MCF 10A (cell line): Measurements from ENCODE around the gene CBX4. TPM values are rescaled to one million over a fixed set of nuclear protein-coding genes. Genes with fewer than 3 reads are reported as not detected.
A peak's percentile ranks its signal among the peaks of the same experiment; 100 is the strongest.

Experiments used
- BruUV-seq: library from RNA; stranded (reverse); fragments of 400-500 nt; replicated peaks from 2 replicates; lab custom pipeline; 2021; lab: Mats Ljungman, UMichigan
- CTCF ChIA-PET: fragments of 300-600 bp; sonication (Branson Sonifier 250); formaldehyde crosslinking; extraction: SDS; loops from one replicate; lab custom pipeline; 2021; ENCODE audit warnings: antibody characterized with exemption, inconsistent platforms; lab: Yijun Ruan, JAX
- POLR2A ChIA-PET: fragments of 300-600, 350-650 bp; sonication (Branson Sonifier 250); formaldehyde crosslinking; extraction: SDS; loops from one replicate; lab custom pipeline; 2020; ENCODE audit warnings: antibody characterized with exemption, inconsistent platforms; lab: Yijun Ruan, JAX
- DNase-seq: peaks from one replicate; pipeline ENCODE4 v3.0.0-alpha.2; 2018; ENCODE audit not compliant: unreplicated experiment
- H3K27ac Mint-ChIP-seq: one replicate; pipeline ENCODE4 v1.8.0; 2022; ENCODE audit warnings: mild to moderate bottlenecking, low read depth, mixed read lengths; ENCODE audit not compliant: unreplicated experiment
- H3K27me3 Mint-ChIP-seq: one replicate; pipeline ENCODE4 v1.8.0; 2022; ENCODE audit warnings: mixed read lengths; ENCODE audit not compliant: insufficient read depth, unreplicated experiment
- H3K36me3 Mint-ChIP-seq: one replicate; pipeline ENCODE4 v1.8.0; 2022; ENCODE audit warnings: mild to moderate bottlenecking, moderate library complexity, mixed read lengths; ENCODE audit not compliant: insufficient read depth, unreplicated experiment
- H3K4me1 Mint-ChIP-seq: one replicate; pipeline ENCODE4 v1.8.0; 2022; ENCODE audit warnings: mixed read lengths; ENCODE audit not compliant: insufficient read depth, unreplicated experiment
- H3K4me3 Mint-ChIP-seq: one replicate; pipeline ENCODE4 v1.8.0; 2022; ENCODE audit warnings: mild to moderate bottlenecking, moderate library complexity, mixed read lengths; ENCODE audit not compliant: unreplicated experiment
- H3K9me3 Mint-ChIP-seq: one replicate; pipeline ENCODE4 v1.8.0; 2022; ENCODE audit warnings: mixed read lengths; ENCODE audit not compliant: unreplicated experiment
- CTCF ChIP-seq: fragments of 200-600 bp; IDR thresholded peaks from one replicate; pipeline ENCODE4 v1.8.0; 2022; ENCODE audit warnings: antibody characterized with exemption, mild to moderate bottlenecking; ENCODE audit not compliant: unreplicated experiment
- intact Hi-C: fragments of 100-400 bp; cut with micrococcal nuclease; formaldehyde crosslinking; loops from 2 replicates; pipeline ENCODE4 v1.14.1; 2022
- total RNA-seq: library from RNA; stranded (reverse); gene quantifications from 2 replicates; pipeline ENCODE4 v1.2.3, GENCODE V29; 2022

CBX4 gene
- total RNA-seq, 1 experiment from 2014 or later: 89.7 TPM

- peaks cover 11% of the 10 kb centered on the region for H3K27me3 Mint-ChIP-seq
- TF ChIP-seq CTCF: no peak
- ChIA-PET POLR2A (interaction anchor here (0.6 to 4.0 kb wide), 11 partner anchors 11 to 108 kb away, joined by 3 to 46 read pairs (median 5); partner anchors contain the start of gene CBX8), CTCF (interaction anchor here (0.6 to 1.7 kb wide), 6 partner anchors 16 to 147 kb away, joined by 3 to 5 read pairs (median 4); no protein-coding TSS in a partner anchor)
- no peaks in the 10 kb centered on the region for H3K9me3 Mint-ChIP-seq
- peak; percentile 56 for DNase-seq
- peak overlapping the region; percentile 90 for H3K4me3 Mint-ChIP-seq
- intact Hi-C loops: loop anchor here (1.0 to 10.0 kb wide), 3 partner anchors 78 to 153 kb away; no protein-coding TSS in a partner anchor
- H3K27ac Mint-ChIP-seq: peak overlapping the region; percentile 93
- peaks cover 5% of the 10 kb centered on the region for H3K4me1 Mint-ChIP-seq
- BruUV-seq: no TSS peak
- peaks cover 36% of the 10 kb centered on the region for H3K36me3 Mint-ChIP-seq
Observed at GRCh38 chr17:79838522-79839274, 542 bp downstream of the CBX4 start.

GRCh38 chr17:79837888-79838521, 1.2 kb downstream of the CBX4 start:
- peaks cover 10% of the 10 kb centered on the region for H3K4me1 Mint-ChIP-seq
- peak overlapping the region; percentile 93 for H3K27ac Mint-ChIP-seq
- peaks cover 11% of the 10 kb centered on the region for H3K27me3 Mint-ChIP-seq
- TF ChIP-seq CTCF: no peak
- ChIA-PET CTCF (interaction anchor here (0.8 to 5.0 kb wide), 6 partner anchors 13 to 155 kb away, joined by 3 to 34 read pairs (median 6); no protein-coding TSS in a partner anchor), POLR2A (interaction anchor here (0.6 to 3.9 kb wide), 16 partner anchors 8 to 155 kb away, joined by 3 to 36 read pairs (median 12); partner anchors contain the start of gene CBX8)
- intact Hi-C loops: loop anchor here (2.0 to 10.0 kb wide), 2 partner anchors 27 to 93 kb away; no protein-coding TSS in a partner anchor
- BruUV-seq: TSS peak; percentile 17
- no peaks in the 10 kb centered on the region for H3K9me3 Mint-ChIP-seq
- DNase-seq: no peak
- H3K4me3 Mint-ChIP-seq: peak overlapping the region; percentile 90
- H3K36me3 Mint-ChIP-seq: peaks cover 43% of the 10 kb centered on the region

GRCh38 chr17:79836972-79837887, 2.0 kb downstream of the CBX4 start:
- Mint-ChIP-seq H3K4me3 (peak overlapping the region; percentile 90), H3K4me1 (peaks cover 11% of the 10 kb centered on the region), H3K27ac (peak overlapping the region; percentile 93), H3K27me3 (peaks cover 11% of the 10 kb centered on the region), H3K36me3 (peaks cover 51% of the 10 kb centered on the region), H3K9me3 (no peaks in the 10 kb centered on the region)
- TSS peak; percentile 76 for BruUV-seq
- CTCF ChIA-PET: interaction anchor here (0.6 to 5.0 kb wide), 15 partner anchors 10 to 156 kb away, joined by 3 to 34 read pairs (median 4); partner anchors contain the start of gene CBX8
- no peak for TF ChIP-seq CTCF
- POLR2A ChIA-PET: interaction anchor here (0.7 to 3.9 kb wide), 28 partner anchors 9 to 931 kb away, joined by 3 to 36 read pairs (median 5); partner anchors contain the start of gene CBX8
- intact Hi-C loops: loop anchor here (2.0 to 10.0 kb wide), 2 partner anchors 26 to 92 kb away; no protein-coding TSS in a partner anchor
- peak; percentile 98 for DNase-seq
